Myocyte (in vitro differentiated cells): ENCODE results near the gene DDX23. TPM values are rescaled to one million over a fixed set of nuclear protein-coding genes. Genes with fewer than 3 reads are reported as not detected.
"Not testable (repeated sequence)": the region's sequence is repeated elsewhere in the genome, so short reads cannot be mapped to it uniquely, and the experiment has no call there.

Source experiments
- DNase-seq: peaks from one replicate; pipeline ENCODE4 v3.0.0-alpha.2; 2012; ENCODE audit warnings: low read depth
- total RNA-seq: library from RNA; depleted of rRNA; stranded (reverse); fragments of >200 nt; gene quantifications from 2 replicates; pipeline ENCODE4 v1.2.3, GENCODE V29; 2014

The DDX23 gene
- total RNA-seq, 1 donor from 2014 or later: 61.2 TPM

DNA sequence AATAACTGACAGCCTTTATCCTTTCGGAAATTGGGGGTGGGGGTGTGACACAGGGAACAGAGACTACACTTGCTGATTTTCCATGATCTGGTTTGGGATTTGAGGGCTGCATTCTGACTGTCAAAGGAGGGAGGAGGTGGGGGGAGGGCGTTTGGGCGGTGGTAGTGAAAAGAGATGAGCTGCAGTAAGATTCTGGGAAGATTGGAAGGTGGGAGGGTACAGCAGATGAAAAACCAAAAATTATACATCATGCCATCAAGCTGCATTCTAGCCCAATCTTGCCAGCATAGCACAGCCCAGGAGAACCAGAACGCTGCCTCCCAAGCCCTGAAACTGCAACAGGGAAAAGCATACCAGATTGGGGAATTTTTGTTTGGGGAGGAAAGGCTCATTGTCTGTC, 11.3 kb upstream of the DDX23 start:
- DNase-seq: no peak

DNA sequence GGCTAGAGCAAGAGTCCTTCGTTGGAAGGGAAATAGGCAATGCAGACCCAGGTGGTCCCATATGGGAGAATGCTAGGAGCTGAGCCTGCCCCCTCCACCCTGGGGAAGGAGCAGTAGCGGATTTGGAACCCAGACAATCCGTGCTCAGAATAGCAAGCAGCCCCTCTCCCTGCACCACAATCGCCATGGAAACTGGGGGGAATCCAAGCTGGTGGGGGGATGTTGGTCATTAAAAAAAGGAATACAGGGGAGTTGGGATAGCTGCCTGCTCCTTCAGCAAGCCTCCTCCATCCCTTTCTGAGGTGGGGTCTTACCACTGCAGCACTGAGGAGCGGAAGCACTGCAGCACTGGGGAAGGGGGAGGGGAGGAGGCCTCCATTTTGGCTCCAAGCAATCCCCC, 10.8 kb upstream of the DDX23 start:
- no peak for DNase-seq

DNA sequence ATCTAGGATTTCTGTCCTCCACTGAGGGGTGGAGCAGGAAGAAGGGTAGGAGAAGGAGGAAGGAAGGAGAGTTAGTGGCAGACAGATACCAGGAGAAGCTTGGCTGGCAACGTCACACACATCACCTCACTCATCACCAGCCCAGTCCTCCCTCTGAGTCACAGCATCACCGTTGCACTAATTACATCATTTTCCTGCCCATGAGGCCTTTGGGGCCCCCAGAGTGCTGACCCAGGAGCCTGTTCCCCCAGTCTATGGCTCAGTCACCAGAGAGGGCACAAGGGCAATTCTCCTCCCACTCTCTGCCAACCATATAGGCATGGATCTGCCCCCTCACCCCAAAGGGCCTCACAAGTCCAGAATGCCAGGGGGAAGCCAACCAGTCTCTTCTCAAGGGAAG, 9.1 kb upstream of the DDX23 start:
- no peak for DNase-seq

DNA sequence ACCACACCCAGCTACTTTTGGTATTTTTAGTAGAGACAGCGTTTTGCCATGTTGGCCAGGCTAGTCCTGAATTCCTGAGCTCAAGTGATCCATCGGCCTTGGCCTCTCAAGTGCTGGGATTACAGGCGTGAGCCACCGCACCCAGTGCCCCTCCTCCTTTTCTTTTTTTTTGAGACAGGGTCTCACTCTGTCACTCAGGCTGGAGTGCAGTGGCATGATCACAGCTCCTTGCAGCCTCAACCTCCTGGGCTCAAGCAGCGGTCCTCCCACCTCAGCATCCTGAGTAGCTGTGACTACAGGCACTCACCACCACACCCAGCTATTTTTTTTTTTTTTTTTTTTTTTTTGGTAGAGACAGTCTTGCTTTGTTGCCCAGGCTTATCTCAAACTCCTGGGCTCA, 8.3 kb upstream of the DDX23 start:
- not testable (repeated sequence) for DNase-seq

DNA sequence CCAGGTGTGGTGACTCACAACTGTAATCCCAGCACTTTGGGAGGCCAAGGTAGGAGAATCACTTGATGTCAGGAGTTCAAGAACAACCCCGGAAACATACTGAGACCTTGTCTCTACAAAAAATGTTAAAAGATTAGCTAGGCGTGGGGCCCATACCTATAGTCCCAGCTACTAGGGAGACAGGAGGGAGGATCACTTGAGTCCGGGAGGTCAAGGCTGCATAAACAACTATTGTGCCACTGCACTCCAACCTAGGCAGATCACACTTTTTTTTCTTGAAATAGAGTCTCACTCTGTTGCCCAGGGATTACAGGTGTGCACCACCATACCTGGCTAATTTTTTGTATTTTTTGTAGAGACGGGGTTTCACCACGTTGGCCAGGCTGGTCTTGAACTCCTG, 7.6 kb upstream of the DDX23 start:
- no peak for DNase-seq

DNA sequence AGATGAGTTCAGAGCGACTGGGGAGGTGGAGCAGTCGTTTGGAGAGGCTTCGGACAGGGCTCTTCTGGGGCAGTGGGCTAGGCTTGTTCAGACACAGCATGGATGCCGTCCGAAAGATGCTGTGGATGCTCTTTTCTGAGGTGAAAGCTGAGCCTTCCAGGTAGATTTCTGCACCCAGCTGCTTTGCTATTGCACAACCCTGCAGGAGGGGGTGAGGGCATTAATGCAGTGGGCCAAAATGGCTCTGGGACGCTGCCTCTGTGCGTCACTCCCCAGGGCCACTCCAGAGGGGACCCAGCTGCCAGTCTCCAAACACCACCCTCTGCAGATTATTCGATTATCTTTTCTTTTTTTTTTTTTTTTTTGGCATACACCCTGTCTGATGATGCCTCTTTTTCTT, 6.1 kb upstream of the DDX23 start:
- DNase-seq: no peak

DNA sequence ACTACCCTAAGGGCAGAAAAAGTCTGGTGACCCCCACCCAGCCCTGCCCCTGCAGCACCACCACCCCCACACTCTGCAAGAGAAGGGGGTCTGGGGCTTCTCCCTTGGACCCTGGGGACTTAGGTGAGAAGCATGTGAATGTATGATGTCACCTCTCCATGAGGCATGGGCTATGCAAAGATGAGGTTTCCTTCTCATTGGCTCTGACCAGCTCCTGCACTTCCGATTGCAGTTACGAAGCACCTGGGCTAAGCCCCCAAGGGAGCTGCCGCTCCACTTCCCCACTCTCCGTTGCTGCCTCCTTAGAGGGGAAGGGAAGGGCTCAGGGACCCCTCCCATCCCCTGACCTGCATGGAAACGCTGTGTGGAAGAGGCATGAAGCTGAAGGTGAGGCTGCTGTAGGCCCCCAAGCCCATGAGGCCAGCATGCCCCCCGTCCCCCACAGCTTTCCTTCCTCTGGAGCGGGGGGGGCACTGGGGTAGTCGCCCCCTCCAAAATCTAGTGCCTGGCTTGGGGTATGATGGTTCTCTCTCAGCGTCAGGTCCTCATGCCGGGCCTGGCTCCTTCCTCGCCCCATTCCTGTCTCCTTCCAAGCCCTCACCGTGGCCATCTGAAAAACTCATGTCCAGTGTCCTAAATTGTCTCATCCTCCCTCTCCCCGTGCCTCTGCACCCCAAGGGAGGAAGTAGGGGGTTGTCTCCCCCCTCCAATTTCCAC, 5.5 kb upstream of the DDX23 start:
- no peak for DNase-seq

DNA sequence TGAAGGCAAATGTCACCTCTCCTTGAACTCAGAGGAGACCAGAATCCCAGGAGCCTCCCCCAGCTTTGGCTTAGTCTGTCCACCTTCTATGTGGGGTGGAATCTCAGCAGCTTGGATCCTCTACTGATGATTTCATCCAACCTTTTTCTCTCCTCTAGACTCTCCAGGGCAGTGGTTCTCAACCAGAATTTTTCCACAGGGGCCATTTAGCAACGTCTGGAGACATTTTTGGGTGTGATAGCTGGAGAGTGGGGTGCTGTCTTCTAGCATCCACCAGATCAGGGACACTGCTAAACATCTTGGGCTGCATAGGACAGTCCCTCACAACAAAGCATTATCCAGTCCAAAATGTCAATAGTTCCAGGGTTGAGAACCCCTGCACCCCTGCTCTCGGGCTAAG, 4.4 kb upstream of the DDX23 start:
- no peak for DNase-seq

DNA sequence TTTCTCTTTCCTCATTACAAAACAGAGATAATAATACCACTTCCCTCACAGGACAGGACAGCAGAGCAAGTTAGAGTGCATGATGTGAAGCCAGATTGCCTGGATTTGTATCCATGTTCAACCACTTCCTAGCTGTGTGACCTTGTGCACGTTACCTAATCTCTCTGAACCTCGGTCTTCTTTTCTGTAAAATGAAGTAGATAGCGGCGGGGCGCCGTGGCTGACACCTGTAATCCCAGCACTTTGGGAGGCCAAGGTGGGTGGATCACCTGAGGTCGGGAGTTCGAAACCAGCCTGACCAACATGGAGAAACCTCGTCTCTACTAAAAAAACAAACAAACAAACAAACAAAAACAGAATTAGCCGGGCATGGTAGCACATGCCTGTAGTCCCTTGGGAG, 3.0 kb upstream of the DDX23 start:
- not testable (repeated sequence) for DNase-seq

DNA sequence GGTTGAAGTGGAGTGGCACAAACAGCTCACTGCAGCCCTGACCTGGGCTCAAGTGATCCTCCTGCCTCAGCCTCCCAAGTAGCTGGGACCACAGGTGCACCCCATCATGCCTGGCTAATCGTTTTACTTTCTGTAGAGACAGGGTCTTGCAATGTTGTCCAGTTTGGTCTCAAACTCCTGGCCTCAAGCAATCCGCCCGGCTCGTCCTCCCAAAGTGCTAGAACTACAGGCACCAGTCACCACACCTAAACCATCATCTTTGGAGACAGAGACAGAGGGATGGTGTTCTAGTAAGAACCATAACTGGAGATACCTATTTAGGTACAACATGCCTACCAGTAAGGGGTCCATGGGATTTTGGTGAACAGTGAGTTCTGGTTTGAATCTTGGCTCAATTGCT, 2.5 kb upstream of the DDX23 start:
- no peak for DNase-seq

DNA sequence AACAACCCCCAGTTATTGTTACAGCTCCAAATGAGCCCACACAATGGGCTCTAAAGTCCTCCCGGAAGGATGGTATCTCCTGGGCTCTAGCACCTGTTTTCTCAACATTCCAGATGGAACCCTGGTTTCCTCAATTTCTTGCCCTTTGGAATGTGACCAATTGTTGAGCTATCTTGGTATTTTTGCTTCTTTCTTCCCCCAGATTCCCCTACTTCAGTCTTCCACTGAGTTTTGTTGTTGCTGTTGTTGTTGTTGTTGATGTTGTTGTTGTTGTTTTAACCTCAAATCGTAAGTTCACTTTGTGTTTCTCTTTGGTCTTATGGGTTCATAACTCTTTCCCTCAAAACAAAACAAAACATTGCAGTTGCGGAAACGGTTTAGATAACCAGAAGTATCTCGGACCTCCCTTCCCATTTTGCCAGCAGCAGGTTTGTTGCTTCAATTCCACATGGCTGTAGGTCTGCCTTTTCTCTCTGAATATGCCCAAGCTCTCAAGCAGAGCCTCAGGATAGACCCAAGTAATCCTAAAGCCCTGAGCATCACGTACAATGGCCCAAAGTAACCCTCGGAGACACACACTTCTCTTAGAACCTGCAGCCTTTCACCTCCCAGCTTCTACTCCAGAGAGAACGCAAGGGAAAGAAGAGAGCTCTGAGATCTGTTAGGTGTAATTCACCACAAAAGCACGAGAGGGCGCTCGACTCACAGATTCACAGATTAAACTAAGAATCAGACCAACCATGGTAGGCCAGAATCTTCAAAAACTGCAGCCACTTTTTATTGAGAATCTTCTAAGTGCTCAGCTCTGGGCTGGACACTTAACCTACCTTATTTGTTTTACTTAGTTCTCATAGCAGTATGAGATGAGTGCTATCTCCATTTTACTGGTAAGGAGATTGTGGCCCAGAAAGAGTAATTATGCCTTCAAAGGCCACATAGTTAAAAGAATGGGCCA, 1.0 kb upstream of the DDX23 start:
- peak; percentile 94 for DNase-seq

DNA sequence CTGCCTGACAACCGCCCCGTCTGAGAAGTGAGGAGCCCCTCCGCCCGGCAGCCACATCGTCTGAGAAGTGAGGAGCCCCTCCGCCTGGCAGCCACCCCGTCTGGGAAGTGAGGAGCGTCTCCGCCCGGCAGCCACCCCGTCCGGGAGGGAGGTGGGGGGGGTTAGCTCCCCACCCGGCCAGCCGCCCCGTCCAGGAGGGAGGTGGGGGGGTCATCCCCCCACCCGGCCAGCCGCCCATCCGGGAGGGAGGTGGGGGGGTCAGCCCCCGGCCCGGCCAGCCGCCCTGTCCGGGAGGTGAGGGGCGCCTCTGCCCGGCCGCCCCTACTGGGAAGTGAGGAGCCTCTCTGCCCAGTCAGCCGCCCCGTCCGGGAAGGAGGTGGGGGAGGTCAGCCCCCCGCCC, 9.9 kb downstream of the DDX23 start:
- not testable (repeated sequence) for DNase-seq

DNA sequence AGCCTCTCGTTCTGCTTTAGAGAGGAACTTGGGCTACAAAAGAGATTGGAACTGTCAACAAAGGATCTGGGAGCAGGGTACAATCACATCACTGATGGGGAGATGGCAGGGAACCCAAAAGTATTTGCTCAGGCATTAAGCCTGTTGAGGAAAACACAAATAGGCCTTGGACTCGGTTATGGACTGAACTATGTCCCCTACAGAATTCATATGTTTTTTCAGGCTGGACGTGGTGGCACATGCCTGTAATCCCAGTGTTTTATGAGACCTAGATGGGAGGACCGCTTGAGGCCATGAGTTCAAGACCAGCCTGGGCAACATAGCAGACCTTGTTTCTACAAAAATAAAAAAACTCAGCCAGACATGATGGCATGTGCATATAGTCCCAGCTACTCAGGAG, 13.9 kb downstream of the DDX23 start:
- no peak for DNase-seq

DNA sequence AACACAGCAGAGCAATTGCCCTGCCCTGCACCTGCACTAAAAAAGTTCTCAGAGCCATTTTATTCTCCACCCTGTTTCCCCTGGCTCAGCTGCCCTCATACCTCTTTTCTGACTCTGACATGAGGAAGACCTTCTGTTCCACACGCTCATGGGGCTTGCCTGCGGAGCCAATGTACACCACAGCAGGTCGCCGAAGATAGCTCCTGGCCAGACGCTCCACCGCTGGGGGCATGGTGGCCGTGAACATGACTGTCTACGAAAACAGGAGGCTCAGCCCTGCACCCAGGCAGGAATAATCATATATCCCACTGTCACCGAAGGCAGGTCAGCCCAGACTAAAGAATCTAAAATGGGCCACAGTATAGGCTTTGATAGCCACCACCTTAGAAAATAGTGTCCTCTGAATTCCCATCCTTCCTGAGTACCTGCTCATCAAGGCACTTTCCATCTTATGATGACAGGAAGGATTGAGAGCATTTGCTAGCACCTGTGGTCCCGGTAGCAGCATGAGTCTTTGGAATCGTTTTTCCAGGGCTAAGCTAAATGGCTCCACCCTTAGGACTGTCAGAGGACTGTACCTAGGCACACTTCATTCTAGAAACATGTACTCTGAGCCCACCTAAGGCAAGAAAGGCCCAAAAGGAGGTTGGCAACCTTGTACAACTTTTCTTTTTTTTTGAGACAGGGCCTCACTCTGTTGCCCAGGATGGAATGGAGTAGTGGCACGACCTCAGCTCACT, 19.5 kb downstream of the DDX23 start:
- DNase-seq: no peak

DNA sequence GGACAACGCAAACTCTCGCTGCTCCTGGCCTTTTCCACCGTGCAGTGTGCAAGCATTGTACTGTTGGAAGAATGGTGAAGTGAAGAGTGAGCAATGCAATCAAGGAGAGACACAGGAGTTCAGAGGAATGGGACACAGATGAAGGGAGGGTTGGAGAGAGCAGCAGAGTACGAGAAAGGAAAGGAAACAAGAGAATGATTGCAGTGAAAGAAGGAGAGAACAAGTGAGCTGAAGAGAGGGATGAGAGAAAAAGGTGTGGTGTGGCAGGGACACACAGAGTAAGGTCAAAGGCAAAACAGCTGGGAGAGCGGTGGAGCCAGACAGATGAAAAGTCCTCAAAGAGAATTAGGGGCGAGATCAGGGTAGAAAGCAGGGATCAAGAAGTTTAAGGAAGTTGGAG, 20.7 kb downstream of the DDX23 start:
- no peak for DNase-seq

DNA sequence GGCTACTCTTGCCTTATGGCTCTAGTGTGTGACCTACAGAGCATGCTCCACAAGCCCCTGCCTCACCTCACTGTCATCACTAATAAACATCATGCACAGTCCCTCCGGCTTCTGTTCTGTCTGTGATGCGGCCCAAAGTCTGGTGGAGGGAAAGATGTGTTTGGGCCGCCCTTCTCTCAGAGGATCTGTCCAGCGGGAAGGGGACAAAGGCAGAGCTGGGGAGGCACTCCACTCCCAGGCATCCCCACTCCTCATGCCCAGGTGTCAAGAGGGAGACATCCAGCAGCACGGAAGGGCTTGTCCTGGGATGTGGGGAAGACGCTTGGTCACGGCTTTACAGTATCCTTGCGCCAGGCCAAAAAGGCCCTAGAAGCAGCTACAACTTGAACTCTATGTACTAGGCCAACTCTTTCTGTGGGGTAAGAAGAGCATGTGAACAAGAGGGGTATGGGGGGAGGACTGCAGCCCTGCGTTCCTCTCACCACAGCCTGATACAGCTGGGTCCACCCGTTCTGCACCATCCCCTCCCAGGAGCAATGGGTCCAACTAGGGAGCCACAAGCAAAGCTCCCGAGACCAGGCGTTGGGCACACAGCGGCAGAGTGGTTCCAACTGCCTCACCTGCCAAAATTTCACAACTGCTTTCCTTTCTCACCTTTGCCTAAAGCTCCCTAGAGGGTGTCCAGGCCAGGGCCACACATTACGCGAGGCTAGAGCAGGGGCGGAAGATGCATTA, 23.0 kb downstream of the DDX23 start:
- no peak for DNase-seq

DNA sequence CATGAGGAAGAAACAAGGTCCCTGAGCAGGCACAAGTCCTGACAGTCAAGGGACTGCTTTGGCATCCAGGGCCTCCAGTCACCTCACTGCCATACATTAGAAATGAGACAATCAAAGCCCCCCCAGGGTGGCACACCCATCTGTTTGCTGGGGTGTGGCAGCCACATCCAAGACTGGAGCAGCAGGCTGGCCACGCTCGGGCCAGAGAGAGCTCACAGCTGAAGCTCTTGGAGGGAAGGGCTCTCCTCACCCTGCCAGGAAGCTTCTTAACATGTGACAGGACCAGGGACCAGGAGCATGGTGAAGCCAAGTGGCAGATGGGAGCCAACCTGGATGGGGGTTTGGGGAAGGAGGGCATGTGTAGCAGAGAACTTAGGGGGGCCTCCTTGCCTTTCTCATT, 23.7 kb downstream of the DDX23 start:
- DNase-seq: peak; percentile 40

DNA sequence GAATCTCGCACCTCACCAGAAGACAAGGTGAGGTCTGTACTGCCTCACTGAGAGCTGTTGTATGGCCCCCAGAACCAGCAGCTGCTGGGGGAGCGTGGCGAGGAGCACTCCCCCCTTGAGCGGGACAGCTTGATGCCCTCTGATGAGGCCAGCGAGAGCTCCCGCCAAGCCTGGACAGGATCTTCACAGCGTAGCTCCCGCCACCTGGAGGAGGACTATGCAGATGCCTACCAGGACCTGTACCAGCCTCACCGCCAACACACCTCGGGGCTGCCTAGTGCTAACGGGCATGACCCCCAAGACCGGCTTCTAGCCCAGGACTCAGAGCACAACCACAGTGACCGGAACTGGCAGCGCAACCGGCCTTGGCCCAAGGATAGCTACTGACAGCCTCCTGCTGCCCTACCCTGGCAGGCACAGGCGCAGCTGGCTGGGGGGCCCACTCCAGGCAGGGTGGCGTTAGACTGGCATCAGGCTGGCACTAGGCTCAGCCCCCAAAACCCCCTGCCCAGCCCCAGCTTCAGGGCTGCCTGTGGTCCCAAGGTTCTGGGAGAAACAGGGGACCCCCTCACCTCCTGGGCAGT, 24.4 kb downstream of the DDX23 start:
- no peak for DNase-seq

DNA sequence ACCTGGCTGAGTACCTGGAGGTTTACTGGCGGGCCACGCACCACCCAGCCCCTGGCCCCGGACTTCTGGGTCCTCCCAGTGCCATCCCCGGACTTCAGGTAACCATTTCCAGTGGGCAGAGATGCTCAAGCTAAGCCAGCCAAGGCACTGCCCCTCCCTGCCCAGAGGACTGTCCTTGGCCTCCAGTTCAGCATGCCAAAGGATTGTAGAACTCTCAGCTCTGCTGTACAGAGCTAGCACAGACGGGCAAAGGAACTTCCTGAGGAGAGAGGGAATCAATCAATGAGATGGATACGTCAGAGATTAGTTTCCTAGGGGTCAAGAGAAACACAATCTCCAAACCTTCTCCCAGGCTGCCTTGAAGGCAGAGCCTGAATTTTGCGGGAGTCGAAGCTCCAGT, 24.9 kb downstream of the DDX23 start:
- no peak for DNase-seq

DNA sequence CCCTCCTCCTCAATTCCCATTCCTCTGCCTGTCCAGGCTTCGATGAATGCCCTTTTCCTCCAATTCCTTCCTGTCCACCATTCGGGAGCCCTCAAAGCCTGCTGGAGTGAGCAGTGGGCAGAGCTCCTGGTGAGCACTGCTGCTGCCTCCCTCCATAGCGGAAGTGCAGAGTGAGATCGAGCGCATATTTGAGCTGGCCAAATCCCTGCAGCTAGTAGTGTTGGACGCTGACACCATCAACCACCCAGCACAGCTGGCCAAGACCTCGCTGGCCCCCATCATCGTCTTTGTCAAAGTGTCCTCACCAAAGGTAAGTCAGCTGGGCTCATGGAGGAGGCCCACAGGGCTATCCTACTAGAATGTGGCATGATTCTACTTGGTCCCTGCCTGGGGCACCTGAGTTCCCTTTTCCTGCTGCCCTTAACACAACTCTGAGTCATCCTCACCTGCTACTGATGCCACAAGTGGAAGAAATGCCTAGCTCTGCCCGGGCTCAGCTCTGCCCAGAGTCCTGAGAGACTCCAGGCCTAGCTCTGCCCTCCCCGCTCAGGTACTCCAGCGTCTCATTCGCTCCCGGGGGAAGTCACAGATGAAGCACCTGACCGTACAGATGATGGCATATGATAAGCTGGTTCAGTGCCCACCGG, 25.6 kb downstream of the DDX23 start:
- no peak for DNase-seq
